Transverse colon (tissue), 4 donors: ENCODE results near the gene ANKS1A. TPM values are rescaled to one million over a fixed set of nuclear protein-coding genes. Genes with fewer than 3 reads are reported as not detected.

Experiments
- DNase-seq: peaks from one replicate; pipeline ENCODE4 v3.0.0-alpha.2; 2019
- H3K27ac ChIP-seq, 4 donors: fragments of 200-600 bp; sonication (generic); 2 replicates each; pipeline ENCODE4 v1.5.1; 2016 to 2018; ENCODE audit warnings: inconsistent platforms in 4 of 4
- H3K27me3 ChIP-seq: fragments of 200-600 bp; sonication (generic); 2 replicates; pipeline ENCODE4 v1.5.1; 2017; ENCODE audit warnings: inconsistent platforms
- H3K36me3 ChIP-seq, 4 donors: fragments of 200-600 bp; sonication (generic); 2 replicates each; pipeline ENCODE4 v1.5.1; 2017 to 2019; ENCODE audit warnings: inconsistent platforms in 4 of 4
- H3K4me1 ChIP-seq, 4 donors: fragments of 200-600 bp; sonication (generic); 2 replicates each; pipeline ENCODE4 v1.5.1; 2017 to 2020; ENCODE audit warnings: inconsistent platforms in 4 of 4
- H3K4me3 ChIP-seq, 4 donors: fragments of 200-600 bp; sonication (generic); 1 replicate in 1 of 4; 2 replicates in 3 of 4; pipeline versions ENCODE4 v1.5.1 to v1.6.1; 2017 to 2019; ENCODE audit warnings: inconsistent platforms in 4 of 4
- H3K9me3 ChIP-seq, 2 donors: fragments of 200-600 bp; sonication (generic); 2 replicates each; pipeline ENCODE4 v1.5.1; 2017 to 2019; ENCODE audit warnings: inconsistent platforms in 2 of 2
- CTCF ChIP-seq, 5 experiments: fragments of 200-600 bp in 3 of 5; fragments of 450-650 bp in 2 of 5; sonication (generic) in 3 of 5; IDR thresholded peaks; 1 replicate in 2 of 5; 2 replicates in 3 of 5; pipeline ENCODE4 v1.5.1; 2016 to 2017; ENCODE audit warnings: antibody characterized with exemption in 5 of 5, inconsistent platforms in 3 of 5, mild to moderate bottlenecking in 2 of 5, moderate library complexity in 1 of 5
- EP300 ChIP-seq: sonication (generic); formaldehyde crosslinking; IDR thresholded peaks from one replicate; pipeline ENCODE4 v1.6.1; 2017; ENCODE audit warnings: antibody characterized with exemption, low read depth
- POLR2A ChIP-seq: fragments of 450-650 bp; IDR thresholded peaks from one replicate; pipeline ENCODE4 v1.6.1; 2016; ENCODE audit warnings: antibody characterized with exemption, mild to moderate bottlenecking, moderate library complexity
- POLR2AphosphoS5 ChIP-seq, 3 donors: sonication (generic); formaldehyde crosslinking; IDR thresholded peaks; one replicate each; pipeline ENCODE4 v1.6.1; 2016; ENCODE audit warnings: antibody characterized with exemption in 3 of 3
- WGBS, 2 donors: methylation state at CpG; one replicate each; pipeline ENCODE4 v1.1.5; 2018; ENCODE audit warnings: low coverage in 1 of 2; 5-methylcytosine and 5-hydroxymethylcytosine counted together
- in situ Hi-C, 4 donors: fragments of 200-750 bp; cut with MboI; loops; one replicate each; pipeline versions ENCODE4 v1.15.0 to v1.15.1; 2017; ENCODE audit warnings: low sequenced_read_pairs in 3 of 4, low pct_ligation_motif_present in 1 of 4, low pct_unique_long_range_greater_than_20kb in 1 of 4
- intact Hi-C: fragments of 100-400 bp; cut with DNase I; formaldehyde crosslinking; loops from one replicate; pipeline ENCODE4 v1.15.1; 2023; ENCODE audit warnings: low total_unique reads
- total RNA-seq, 4 donors: library from RNA; depleted of rRNA; stranded (reverse); fragments of >200 nt; gene quantifications; one replicate each; pipeline ENCODE4 v1.1.0, GENCODE V29; 2016

The ANKS1A gene
- total RNA-seq, 4 donors from 2014 or later = 37.5 to 44.0 (median 38.9) TPM

DNA sequence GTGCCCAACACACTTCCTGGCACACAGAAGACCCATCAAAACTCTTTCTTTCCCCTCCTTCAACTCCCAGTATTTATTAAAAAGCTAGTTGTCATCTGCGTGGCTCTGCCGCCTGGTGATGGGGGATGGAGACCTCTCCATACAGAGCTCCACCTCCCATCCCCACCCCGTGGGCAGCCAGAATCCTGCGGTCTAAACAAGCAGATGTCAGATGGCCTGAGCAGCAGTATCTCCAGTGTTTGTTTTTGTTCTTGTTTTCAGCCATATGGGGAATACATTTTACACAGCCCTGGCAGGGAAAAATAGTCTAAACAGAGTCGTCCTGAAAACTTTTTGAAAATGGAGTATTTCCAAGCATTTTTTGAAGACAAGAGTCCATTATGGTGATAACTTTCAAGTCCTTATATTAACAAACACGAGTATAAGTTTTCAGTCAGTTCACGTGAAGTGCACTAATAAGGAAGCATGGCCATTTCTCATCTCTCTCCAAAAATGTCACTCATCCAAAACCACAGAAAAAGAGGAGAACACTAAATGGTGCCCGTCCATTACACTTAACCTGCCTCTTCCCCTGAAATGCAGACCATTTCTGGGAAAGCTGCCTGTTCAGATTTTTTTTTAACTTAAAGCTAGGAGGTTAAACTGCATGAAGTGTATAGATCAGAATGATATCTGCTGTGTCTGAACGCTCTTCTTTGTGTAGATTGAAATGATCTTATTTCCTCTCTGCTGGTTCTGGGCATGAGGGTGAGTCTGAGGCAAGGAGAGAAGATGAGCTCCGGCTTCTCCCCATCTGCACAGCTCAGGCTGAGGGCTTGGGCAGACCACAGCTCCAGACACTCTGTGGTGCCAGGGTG lies 161.1 kb downstream of the ANKS1A start:
- in situ Hi-C loops (no loop called here), intact Hi-C loops (loop anchor here (2.0 to 5.0 kb wide), 2 partner anchors 33 to 1633 kb away; partner anchors contain the start of gene CUTA)
- no peaks in the 10 kb centered on the region for H3K27me3 ChIP-seq
- no peaks in the 10 kb centered on the region for H3K9me3 ChIP-seq
- peak; percentile 51 for DNase-seq
- H3K4me3 ChIP-seq = no peak overlapping the region
- H3K36me3 ChIP-seq = no peaks in the 10 kb centered on the region
- peak overlapping the region; percentile 85 to 91 (median 90) for H3K27ac ChIP-seq
- TF ChIP-seq POLR2AphosphoS5 (IDR thresholded peaks at IDR 0.05) (peak in 2 of 3 donors; percentile 22 to 28), POLR2A (no peak)
- WGBS, 2 donors = 45 to 55% methylated on average over 3 to 10 of the region's 10 CpGs
- H3K4me1 ChIP-seq = peaks cover 61 to 87% (median 66%) of the 10 kb centered on the region in 4 donors

- Histone ChIP-seq H3K4me1 (peaks cover 54 to 80% (median 59%) of the 10 kb centered on the region in 4 donors), H3K36me3 (no peaks in the 10 kb centered on the region), H3K27ac (peak overlapping the region; percentile 85 to 91 (median 90)), H3K27me3 (no peaks in the 10 kb centered on the region), H3K4me3 (no peak overlapping the region), H3K9me3 (no peaks in the 10 kb centered on the region)
- no peak for DNase-seq
- intact Hi-C loops = no loop called here
- WGBS, 2 donors = 60 to 83% methylated on average over 1 to 9 of the region's 10 CpGs
- TF ChIP-seq EP300 (no peak), POLR2AphosphoS5 (IDR thresholded peaks at IDR 0.05) (no peak), CTCF (IDR thresholded peaks at IDR 0.05) (no peak), POLR2A (no peak)
- in situ Hi-C loops = no loop called here
Measured at GRCh38 chr6:35050757-35051330, 161.8 kb downstream of the ANKS1A start.

- H3K36me3 ChIP-seq = no peaks in the 10 kb centered on the region
- no peak for TF ChIP-seq CTCF (IDR thresholded peaks at IDR 0.05)
- TF ChIP-seq POLR2A = no peak
- TF ChIP-seq POLR2AphosphoS5 (IDR thresholded peaks at IDR 0.05) = no peak
- no peak for TF ChIP-seq EP300
- no peaks in the 10 kb centered on the region for H3K27me3 ChIP-seq
- H3K27ac ChIP-seq = peak overlapping the region; percentile 85 to 91 (median 90)
- in situ Hi-C loops = no loop called here
- peaks cover 48 to 74% (median 53%) of the 10 kb centered on the region in 4 donors for H3K4me1 ChIP-seq
- 92 to 96% methylated on average over 4 to 7 of the region's 7 CpGs for WGBS, 2 donors
- intact Hi-C loops = no loop called here
- DNase-seq = no peak
- no peaks in the 10 kb centered on the region for H3K9me3 ChIP-seq
- H3K4me3 ChIP-seq = no peak overlapping the region
Measured at GRCh38 chr6:35051396-35051795, 162.3 kb downstream of the ANKS1A start.

GRCh38 chr6:35051997-35052583 lies 163.0 kb downstream of the ANKS1A start:
- Histone ChIP-seq H3K36me3 (no peaks in the 10 kb centered on the region), H3K4me1 (peaks cover 41 to 67% (median 46%) of the 10 kb centered on the region in 4 donors), H3K9me3 (no peaks in the 10 kb centered on the region), H3K27me3 (no peaks in the 10 kb centered on the region), H3K27ac (peak overlapping the region; percentile 85 to 91 (median 90)), H3K4me3 (no peak overlapping the region)
- WGBS, 2 donors = 85 to 90% methylated on average over 6 to 7 of the region's 7 CpGs
- no peak for DNase-seq
- TF ChIP-seq POLR2AphosphoS5 (IDR thresholded peaks at IDR 0.05) (no peak), CTCF (IDR thresholded peaks at IDR 0.05) (no peak), POLR2A (no peak), EP300 (no peak)
- in situ Hi-C loops = no loop called here
- intact Hi-C loops = no loop called here
